ENCODE data around the gene CSNK2A1. TPM values are rescaled to one million over a fixed set of nuclear protein-coding genes. Genes with fewer than 3 reads are reported as not detected.

The CSNK2A1 gene
- total and polyA plus RNA-seq, 4 donors = 17.0 to 60.3 (median 39.7) TPM

DNA sequence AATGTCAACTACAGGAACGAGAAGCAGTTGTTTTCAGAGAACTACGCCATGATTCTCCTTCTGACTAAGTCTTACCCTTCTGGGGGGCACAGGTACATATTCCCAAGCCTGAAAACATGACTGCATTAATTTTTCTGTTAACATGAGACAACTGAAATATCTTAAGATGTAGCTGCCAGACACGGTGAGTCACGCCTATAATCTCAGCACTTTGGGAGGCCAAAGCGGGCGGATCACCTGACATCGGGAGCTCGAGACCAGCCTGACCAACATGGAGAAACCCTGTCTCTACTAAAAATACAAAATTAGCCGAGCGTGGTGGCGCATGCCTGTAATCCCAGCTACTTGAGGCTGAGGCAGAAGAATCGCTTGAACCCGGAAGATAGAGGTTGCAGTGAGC is 103.0 kb downstream of the CSNK2A1 start:
- no peak for DNase-seq (ENCODE audit: low spot score)
- Histone ChIP-seq H3K27me3 (ENCODE audit: control insufficient read depth in 4 of 4, insufficient read depth in 4 of 4, low read length in 3 of 4) (no peaks in the 10 kb centered on the region), H3K4me1 (ENCODE audit: control insufficient read depth in 4 of 4, insufficient read depth in 4 of 4, low read length in 3 of 4) (peaks cover 0 to 4% (median 2%) of the 10 kb centered on the region in 4 donors), H3K36me3 (ENCODE audit: control insufficient read depth in 4 of 4, insufficient read depth in 3 of 4, low read depth in 1 of 4, low read length in 3 of 4) (peaks cover 12 to 65% (median 41%) of the 10 kb centered on the region in 4 donors), H3K27ac (ENCODE audit: low read depth in 1 of 2, low read length in 2 of 2) (no peak overlapping the region), H3K9ac (ENCODE audit: low read depth in 1 of 2, low read length in 2 of 2) (no peak overlapping the region), H3K9me3 (ENCODE audit: control insufficient read depth in 4 of 4, low read length in 3 of 4) (no peaks in the 10 kb centered on the region), H3K4me3 (ENCODE audit: low read depth in 1 of 3, low read length in 3 of 3) (no peak overlapping the region)
- WGBS = 97% methylated on average over 13 of the region's 13 CpGs
- TF ChIP-seq SP1 (IDR thresholded peaks at IDR 0.05) = no peak
- TF ChIP-seq, protein P1, sequence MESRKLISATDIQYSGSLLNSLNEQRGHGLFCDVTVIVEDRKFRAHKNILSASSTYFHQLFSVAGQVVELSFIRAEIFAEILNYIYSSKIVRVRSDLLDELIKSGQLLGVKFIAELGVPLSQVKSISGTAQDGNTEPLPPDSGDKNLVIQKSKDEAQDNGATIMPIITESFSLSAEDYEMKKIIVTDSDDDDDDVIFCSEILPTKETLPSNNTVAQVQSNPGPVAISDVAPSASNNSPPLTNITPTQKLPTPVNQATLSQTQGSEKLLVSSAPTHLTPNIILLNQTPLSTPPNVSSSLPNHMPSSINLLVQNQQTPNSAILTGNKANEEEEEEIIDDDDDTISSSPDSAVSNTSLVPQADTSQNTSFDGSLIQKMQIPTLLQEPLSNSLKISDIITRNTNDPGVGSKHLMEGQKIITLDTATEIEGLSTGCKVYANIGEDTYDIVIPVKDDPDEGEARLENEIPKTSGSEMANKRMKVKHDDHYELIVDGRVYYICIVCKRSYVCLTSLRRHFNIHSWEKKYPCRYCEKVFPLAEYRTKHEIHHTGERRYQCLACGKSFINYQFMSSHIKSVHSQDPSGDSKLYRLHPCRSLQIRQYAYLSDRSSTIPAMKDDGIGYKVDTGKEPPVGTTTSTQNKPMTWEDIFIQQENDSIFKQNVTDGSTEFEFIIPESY (IDR thresholded peaks at IDR 0.05) = no peak
- TF ChIP-seq, protein P2, sequence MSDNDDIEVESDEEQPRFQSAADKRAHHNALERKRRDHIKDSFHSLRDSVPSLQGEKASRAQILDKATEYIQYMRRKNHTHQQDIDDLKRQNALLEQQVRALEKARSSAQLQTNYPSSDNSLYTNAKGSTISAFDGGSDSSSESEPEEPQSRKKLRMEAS (IDR thresholded peaks at IDR 0.05) = no peak
- TF ChIP-seq FOXA1 (IDR thresholded peaks at IDR 0.05) = no peak
- TF ChIP-seq NR2F2 (IDR thresholded peaks at IDR 0.05) = no peak
- no peak for TF ChIP-seq HNF4A (conservative IDR thresholded peaks at IDR 0.05)
- TF ChIP-seq FOXA2 (IDR thresholded peaks at IDR 0.05) = no peak
- no peak for TF ChIP-seq GABPA (IDR thresholded peaks at IDR 0.05 in 1 of 2, conservative IDR thresholded peaks at IDR 0.05 in 1 of 2)
- TF ChIP-seq, protein P3, sequence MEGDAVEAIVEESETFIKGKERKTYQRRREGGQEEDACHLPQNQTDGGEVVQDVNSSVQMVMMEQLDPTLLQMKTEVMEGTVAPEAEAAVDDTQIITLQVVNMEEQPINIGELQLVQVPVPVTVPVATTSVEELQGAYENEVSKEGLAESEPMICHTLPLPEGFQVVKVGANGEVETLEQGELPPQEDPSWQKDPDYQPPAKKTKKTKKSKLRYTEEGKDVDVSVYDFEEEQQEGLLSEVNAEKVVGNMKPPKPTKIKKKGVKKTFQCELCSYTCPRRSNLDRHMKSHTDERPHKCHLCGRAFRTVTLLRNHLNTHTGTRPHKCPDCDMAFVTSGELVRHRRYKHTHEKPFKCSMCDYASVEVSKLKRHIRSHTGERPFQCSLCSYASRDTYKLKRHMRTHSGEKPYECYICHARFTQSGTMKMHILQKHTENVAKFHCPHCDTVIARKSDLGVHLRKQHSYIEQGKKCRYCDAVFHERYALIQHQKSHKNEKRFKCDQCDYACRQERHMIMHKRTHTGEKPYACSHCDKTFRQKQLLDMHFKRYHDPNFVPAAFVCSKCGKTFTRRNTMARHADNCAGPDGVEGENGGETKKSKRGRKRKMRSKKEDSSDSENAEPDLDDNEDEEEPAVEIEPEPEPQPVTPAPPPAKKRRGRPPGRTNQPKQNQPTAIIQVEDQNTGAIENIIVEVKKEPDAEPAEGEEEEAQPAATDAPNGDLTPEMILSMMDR (IDR thresholded peaks at IDR 0.05; ENCODE audit: low read depth, low read length, missing input control) = no peak
- TF ChIP-seq, protein P4, sequence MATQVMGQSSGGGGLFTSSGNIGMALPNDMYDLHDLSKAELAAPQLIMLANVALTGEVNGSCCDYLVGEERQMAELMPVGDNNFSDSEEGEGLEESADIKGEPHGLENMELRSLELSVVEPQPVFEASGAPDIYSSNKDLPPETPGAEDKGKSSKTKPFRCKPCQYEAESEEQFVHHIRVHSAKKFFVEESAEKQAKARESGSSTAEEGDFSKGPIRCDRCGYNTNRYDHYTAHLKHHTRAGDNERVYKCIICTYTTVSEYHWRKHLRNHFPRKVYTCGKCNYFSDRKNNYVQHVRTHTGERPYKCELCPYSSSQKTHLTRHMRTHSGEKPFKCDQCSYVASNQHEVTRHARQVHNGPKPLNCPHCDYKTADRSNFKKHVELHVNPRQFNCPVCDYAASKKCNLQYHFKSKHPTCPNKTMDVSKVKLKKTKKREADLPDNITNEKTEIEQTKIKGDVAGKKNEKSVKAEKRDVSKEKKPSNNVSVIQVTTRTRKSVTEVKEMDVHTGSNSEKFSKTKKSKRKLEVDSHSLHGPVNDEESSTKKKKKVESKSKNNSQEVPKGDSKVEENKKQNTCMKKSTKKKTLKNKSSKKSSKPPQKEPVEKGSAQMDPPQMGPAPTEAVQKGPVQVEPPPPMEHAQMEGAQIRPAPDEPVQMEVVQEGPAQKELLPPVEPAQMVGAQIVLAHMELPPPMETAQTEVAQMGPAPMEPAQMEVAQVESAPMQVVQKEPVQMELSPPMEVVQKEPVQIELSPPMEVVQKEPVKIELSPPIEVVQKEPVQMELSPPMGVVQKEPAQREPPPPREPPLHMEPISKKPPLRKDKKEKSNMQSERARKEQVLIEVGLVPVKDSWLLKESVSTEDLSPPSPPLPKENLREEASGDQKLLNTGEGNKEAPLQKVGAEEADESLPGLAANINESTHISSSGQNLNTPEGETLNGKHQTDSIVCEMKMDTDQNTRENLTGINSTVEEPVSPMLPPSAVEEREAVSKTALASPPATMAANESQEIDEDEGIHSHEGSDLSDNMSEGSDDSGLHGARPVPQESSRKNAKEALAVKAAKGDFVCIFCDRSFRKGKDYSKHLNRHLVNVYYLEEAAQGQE (IDR thresholded peaks at IDR 0.05) = no peak
- no peak for TF ChIP-seq YY1 (IDR thresholded peaks at IDR 0.05)
- no peak for TF ChIP-seq TAF1 (conservative IDR thresholded peaks at IDR 0.05)
- TF ChIP-seq RAD21 (IDR thresholded peaks at IDR 0.05) = no peak
- no peak for TF ChIP-seq JUND (IDR thresholded peaks at IDR 0.05)
- no peak for TF ChIP-seq RXRA (IDR thresholded peaks at IDR 0.05)
- TF ChIP-seq, protein P5, sequence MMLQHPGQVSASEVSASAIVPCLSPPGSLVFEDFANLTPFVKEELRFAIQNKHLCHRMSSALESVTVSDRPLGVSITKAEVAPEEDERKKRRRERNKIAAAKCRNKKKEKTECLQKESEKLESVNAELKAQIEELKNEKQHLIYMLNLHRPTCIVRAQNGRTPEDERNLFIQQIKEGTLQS (IDR thresholded peaks at IDR 0.05) = no peak
- TF ChIP-seq EGR1 (IDR thresholded peaks at IDR 0.05; ENCODE audit: low read depth in 2 of 2) = no peak
- TF ChIP-seq HNF4G (IDR thresholded peaks at IDR 0.05) = no peak
